ENCODE results near the gene KIF6.
"Not testable (repeated sequence)": the region's sequence is repeated elsewhere in the genome, so short reads cannot be mapped to it uniquely, and the experiment has no call there.

KIF6 gene

DNA sequence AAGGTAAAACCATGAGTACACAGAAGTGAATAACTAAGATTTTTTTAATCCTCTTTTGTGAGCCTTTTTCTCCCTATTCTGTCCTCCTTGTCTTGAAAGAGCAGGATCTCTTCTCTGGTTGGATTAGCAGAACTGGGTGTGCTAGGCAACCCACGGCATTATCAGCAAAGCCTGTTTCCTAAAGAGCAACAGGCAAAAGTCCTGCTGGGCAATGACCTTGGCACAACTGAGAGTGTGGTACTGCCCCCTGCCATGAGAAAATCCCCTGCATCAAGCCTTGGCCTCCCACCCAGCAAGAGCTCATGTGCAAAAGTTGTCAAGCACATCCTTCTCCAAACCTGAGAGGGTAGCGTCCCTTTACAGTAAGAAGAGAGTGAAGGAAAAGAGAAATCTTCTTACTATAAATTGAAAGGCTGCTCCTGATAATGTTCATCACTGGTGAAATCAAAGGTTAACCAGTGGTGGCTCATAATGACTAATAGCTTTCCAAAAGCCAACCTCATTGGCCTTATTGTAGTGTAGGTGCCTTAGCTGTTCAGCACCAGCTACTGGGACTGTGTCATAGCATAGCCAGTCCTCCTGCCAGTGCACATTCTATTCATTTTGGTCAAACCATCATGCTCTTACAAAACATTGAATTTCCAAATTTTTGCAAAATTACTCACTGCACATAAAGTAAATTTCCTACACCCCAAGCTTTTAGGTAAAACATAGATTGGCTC lies 17.1 kb downstream of the KIF6 start:
- no peak for DNase-seq

DNA sequence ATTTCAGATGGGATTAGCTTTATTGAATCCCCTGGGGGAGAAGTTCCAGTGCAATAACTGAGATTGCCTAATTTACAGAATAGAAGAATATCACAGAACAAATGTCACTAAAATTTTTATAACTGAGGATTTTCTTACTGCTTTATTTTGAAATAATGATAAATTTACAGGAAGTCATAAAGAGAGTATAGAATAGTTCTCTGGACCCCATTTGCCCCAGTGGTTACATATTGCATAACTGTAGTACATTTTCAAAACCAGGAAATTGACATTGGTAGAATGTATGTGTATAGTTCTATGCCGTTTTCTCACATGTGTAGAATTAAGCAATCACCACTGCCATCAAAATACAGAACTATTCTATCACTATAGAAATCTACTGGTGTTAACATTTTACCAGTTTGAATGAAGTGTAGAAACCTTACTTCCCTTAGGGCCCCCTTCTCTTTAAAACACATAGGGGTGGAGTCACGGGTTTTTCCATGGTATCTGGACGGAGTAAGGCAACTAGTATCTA lies 18.3 kb downstream of the KIF6 start:
- no peak for DNase-seq

DNA sequence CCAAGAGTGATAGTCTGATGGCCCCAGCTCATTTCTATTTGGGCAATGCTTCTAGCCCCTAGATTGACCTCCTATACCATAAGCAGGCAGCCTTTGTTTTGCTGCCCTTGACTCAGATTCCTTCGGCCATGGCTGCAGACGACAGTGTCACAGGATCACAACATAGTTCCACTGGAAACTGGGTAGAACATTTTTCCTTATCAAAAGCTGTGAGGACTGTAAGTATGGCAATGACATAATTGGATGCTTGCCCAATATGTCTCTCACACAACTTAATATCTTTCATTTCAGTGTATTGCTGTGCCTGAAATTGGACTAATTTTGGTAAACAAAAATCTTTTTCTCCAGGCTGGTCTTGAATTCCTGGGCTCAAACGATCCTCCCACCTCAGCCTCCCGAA lies 22.9 kb downstream of the KIF6 start:
- no peak for DNase-seq

DNA sequence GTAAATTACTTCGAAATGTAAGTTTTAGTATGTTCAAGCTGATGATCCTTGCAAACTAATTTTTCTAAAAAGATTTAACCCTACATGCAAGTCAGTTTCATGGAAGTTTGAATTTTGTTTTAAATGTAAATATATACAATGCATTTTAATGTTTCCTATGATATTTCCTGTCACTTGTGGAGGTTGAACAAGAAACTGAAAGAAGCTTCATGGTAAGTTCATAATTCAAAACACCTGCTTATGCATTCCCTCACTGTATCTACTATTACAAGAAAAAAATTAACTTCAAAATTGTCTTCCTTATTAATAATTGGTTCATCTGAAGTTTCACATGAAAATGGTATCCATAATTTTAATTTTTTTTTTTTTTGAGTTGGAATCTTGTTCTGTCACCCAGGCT lies 24.8 kb downstream of the KIF6 start:
- DNase-seq = no peak

DNA sequence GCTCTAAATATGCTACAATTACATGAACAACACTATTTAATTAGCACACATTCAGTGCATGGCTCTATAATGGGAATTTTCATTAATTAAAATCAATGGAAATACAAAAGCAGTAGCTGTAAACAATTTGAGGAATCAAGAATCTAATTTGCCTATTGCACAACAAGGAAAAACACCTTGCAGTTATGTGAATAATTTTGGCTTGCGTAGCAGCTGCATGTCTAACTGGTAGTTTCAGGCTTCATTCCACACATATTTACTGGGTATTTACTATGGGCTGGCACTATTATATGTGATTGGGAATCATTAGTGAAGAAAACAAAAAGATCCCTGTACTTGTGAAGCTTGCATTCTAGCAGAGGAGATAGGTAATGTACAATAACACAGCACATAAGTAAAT lies 26.4 kb downstream of the KIF6 start:
- DNase-seq = no peak

DNA sequence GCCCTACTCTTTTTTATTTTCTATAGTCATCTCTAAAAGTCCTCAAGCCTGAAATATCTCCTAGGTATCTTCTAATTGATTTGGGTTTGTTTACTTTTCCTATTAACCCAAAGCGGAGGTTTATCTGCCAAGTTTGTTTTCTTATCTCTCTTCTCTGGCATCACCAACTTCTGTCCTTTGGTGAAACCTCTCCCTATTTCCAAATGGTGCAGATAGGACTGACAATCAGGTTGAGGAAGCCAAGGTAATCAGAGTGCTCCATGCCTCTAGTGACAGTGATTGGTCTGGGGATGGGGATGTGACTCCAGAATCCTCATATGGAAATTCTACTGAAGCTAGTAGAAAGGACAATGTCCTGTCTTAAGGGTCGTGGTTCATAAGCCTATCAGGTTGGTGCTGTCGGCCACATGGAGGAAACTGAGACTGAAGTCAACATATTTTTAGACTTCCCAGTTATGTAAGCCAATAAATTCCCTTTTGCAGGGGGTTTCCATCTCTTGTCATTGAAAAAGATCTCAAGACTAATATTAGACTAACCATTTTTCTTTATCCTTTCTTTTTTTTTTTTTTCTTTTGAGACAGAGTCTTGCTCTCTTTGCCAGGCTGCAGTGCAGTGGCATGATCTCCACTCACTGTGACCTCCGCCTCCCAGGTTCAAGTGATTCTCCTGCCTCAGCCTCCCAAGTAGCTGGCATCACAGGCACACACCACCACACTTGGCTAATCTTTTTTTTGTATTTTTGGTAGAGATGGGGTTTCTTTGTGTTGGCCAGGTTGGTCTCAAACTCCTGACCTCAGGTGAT lies 28.0 kb downstream of the KIF6 start:
- DNase-seq = no peak

DNA sequence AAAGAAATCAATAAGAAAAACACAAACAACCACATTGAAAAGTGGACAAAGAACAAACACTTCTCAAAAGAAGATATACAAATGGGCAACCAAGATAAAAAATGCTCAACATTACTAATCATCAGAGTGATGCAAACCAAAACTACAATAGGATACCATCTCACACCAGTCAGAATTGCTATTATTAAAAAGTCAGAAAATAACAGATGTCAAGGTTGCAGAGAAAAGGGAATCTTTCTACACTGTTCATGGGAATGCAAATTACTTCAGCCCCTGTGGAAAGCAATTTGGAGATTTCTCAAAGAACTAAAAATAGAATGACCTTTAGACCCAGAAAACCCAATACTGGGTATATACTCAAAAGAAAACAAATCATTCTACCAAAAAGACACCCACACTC lies 29.8 kb downstream of the KIF6 start:
- no peak for DNase-seq

DNA sequence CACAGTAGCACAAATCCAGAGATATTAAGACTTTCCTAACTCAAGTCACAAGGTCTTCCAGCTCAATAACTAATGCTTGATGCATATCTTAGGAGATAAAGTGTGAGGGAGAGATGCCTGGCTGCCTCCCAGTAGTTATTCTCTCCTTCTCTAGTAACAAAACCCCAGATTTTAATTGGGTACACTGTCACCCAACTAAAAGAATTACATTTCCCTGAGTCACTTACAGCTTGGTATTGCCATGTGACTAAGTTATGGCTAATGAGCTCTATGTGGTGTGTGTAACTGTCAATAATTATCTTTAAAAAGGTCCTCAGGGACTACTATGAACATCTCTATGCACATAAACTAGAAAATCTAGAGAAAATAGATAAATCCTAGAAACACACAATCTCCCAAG lies 32.0 kb downstream of the KIF6 start:
- DNase-seq = no peak

DNA sequence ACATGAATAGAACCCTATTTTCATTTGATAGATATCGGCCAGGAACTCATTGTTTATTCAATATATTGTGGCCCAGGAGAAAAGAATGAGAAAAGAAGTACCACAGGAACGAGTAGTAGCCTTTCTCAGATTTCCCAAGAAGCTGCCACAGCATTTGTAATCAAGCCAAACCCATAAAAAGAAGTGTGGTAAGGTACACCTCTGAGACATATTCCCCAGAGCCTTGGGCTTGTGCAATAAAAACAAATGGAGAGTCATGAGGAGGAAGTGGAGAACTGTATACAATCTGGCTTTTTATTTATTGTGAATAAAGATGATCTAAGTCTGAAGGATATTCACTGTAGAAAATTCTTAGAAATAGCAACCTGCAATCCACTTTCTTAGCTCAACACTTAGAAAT lies 36.7 kb downstream of the KIF6 start:
- DNase-seq = no peak

DNA sequence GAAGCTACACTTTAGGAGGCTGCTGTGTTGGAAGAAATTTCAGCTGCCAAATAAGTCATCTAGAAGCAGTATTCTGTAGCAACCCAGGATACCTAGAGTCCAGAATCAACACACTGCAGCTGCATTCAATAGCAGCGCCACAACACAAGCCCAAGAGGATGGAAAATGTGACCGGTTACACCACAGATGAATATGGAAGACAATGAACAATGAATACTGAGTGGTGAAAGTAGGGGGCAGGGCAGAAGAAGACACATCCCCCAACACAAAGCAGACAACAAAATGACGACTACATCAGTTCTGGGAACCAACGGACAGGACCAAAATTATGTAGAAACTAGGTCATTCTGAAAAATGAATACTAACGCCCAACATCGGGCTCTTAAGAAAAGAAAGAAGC lies 38.2 kb downstream of the KIF6 start:
- no peak for DNase-seq

DNA sequence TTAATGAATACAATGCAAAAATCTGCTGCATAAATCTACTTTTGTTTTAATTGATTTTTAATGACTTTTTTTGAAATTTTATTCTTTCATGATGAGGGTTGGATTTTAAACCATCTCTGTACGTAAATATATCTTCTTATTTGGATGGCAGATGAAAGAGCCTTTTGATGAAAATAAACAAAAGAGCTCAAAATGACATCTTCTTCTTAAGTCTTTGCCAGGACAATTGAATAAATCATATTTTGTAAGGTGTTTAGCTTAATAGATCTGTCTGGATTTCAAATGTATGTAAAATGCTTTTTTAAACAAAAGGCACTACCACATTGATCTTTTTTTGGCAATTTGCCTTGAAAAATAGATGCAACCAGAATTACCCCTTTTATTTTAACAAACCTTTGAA lies 39.3 kb downstream of the KIF6 start:
- DNase-seq = no peak

DNA sequence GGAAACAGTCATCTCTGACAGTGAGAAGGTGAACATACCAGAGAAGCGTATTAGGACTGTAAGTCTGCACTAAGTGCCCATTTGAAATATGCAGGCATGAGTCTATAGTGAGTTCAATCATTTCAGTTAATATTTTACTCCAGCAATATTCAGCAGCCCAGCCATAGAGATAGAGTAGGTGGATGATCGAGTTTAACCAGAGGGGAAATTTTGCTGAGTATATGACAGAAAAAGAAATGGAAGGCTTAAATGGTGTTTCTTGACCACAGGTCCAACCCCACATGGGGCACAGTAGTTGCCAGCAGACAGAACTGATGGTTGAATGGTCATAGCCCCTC lies 39.8 kb downstream of the KIF6 start:
- no peak for DNase-seq

DNA sequence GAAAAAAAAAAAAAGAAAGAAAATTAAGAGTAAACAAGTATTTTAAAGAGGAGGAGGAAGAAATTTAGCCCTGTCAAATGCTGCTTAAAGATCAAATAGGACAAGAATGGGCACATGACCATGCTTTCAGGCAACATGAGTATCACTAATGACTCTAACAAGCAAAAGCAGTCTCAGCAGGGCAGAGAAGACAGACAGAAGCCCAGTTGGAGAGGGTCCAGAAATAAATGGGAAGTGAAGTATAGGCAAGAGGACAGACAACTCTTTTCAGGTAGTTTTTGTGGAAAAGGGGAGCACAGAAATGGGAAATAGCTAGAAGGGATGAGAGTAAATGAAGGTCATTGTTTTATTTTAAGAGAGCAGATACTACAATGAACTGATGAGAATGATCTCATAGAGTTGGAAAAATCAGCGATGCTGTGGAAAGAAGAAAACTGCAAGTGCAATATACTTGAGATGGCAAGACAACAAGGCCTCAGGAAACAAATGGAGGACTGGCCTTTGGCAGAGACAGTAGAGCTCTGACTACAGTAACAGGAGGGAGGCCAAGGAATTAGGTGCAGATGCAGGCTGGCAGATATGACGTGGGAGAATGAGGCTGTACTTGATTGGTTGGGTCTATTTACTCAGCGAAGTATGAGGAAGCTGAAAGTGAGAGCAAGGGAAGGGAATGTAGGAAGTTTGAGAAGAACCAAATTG lies 40.3 kb downstream of the KIF6 start:
- no peak for DNase-seq

DNA sequence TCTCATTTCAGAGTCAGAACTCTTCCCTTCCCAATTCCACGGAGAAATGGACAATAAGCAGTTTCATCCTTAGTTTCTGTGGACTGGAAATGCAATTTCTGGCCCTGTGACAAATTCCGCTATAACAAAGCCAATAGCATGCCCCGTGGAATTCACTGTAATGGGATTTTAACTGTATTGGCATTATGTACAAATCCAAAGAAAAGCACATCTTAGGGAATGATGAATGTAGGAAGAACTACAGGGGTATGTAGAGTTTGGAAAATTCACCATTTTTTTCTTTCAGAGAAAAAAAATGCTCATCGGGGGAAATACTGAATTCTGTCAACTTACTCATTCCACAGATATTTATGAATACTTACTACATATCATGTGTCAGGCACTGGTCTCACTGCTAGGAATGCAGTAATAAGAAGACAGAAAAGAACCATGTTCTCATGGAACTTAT lies 43.5 kb downstream of the KIF6 start:
- no peak for DNase-seq

DNA sequence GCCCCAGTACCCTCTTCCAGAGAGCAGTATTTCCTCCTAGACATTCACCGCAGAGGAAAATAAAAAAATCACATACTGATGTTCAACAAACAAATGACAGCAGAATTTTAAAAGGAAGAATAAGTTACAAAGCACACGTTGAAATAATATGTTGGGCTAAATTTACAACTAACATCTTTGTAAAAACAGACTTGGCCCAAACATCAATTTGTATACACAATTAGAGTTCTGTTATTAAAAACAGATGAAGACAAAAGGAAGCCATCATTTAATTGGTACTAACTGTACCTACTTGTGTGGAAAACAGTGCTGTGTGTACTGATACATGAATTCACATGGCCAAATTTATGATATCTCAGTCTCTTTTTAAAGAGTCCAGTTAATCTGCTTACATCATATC lies 46.3 kb downstream of the KIF6 start:
- no peak for DNase-seq

DNA sequence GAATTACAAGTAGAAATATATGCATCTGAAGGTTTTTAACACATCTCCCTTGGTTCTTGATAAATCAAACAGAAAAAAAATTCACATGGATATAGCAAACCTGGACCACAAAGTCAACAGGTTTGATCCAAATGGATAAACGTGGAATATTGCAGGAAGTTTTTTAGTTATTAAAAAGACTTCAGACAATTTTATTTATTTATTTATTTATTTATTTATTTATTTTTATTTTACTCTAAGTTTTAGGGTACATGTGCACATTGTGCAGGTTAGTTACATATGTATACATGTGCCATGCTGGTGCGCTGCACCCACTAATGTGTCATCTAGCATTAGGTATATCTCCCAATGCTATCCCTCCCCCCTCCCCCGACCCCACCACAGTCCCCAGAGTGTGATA lies 47.9 kb downstream of the KIF6 start:
- not testable (repeated sequence) for DNase-seq

DNA sequence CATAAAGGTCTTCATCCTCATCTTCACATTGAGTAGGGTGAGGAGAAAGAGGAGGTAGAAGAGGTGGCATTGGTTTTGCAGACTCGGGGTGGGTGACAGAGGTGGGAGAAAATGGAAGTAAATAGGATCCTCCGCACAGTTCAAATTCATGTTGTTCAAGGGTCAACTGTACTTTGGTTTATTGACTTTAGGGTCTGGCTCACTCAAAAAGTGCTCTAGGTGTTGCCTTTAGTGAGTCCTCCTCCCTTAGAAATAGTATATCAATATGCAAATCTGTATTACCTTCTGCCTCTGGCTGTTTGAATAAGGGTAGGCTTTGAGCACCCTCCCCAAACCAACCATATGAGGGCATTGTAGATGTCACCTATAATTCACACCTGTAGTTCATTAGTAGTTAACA lies 54.7 kb downstream of the KIF6 start:
- DNase-seq = no peak

DNA sequence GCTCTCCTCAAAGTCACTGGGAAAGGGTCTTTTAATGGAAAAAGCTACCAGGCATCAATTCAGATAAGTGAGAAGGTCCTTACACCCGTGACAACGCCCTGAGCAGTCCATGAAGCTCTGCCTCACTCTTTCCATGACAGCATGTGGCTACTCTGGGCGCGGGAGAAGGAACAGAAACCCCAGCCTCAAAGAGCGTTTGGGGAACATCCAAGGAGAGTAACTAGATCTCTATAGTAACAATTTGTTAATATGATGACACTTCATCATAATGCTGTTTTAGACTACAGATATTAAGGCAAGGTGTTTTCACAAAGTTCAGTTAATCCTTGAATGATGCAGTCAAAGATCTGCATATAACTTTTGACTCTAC lies 55.2 kb downstream of the KIF6 start:
- no peak for DNase-seq

DNA sequence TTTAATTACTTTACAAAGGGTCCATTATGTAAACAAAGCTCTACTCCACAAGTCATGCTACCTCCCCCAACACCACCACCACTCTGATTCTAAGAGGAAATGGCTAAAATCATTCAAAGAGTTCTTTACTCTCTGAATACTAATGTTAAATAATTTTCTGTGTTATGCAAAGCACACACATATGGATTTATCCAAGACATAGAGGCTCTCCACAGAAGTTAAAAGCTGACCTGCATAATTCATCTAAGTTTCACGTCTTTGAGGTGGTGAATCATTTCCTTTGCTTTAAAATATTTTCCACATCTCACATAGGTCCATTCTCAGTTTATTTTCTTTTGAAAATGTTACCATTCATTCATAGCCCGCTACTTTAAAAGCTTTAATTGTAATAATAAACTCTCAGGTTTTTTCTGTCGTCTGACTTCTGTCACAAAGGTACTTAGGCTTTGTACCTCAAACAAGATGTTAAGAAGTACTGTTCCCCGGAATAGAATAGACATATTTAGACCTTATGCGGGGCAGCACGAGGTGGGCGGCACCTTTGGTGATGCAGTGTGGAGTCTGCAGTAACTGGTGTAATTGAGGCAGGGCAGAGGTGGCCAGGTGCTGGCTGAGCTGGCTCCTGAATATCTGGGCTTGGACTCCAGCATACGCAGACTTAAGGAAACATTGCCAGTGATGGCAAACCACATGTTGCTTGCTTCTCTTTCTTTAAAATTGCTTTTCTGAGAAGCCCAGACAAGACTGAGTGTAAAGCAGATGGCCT lies 55.8 kb downstream of the KIF6 start:
- DNase-seq = no peak

DNA sequence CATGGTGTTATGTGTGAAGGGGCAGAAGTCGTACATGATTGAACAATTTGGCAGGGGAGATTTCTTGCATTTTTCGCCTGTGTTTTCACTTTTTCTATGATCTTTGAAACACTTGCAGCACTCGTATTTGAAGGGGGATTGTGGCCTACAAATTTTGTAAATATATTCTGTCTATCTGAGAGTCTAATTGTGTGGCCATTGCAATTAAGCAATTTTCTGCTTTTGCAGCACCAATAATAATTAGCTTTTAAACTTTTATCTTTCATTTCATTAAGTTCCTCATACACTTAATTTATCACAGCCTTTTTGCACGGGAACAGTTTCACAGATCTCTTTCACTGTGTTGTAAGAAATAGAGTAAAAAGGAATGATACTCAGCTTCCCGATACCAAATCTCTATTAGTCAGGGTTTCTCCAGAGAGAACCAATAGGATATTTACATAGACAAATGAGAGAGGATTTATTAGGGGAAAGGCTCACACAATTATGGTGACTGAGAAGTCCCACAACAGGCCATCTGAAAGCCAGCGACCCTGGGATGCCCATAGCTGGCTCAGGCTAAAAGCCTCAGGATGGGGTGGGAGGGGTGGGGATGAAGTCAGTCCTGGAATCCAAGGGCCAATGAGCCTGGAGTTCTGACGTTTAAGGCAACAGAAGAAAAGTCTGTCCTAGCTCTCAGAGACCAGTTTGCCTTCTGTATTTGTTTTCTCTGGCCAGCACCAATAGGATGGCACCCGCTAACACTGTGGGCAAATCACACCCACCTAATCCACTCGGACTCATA lies 58.3 kb downstream of the KIF6 start:
- no peak for DNase-seq

DNA sequence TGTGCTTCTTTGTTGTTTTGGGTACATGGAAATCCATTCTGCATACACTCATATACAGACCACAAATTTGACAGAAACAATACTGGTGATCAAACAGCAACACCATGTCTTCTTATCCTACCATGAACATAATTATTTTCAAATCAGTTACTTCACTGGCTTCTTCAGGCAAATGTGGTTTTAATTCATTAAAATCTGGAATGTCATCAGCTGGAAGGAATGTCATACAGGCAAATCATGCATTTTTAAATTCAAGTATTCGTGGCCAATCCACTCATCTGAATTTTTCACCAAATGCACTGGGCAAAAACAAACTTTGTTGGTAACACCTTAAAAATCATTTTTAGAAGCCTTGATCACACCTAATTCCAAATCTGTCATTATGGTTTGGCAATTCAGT lies 59.3 kb downstream of the KIF6 start:
- no peak for DNase-seq

DNA sequence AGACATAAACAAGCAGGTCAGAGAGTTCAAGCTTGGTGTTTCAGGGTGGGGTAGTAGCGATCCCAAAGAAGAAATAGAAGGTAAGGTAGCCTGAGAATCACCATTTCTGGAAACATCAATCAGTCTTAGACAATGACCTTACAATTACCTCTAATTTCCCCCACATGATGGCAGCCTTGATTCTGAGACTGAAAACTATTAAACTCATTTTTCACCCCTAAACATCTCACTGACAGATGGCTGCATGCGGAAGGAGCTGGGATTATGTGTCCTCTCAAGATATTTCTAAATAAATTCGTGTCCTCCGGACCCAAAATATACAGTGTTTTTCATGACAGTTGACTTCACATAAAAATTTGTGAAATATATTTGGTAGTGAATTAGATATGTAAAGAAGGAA lies 61.0 kb downstream of the KIF6 start:
- no peak for DNase-seq

Measured in activated naive CD4-positive, alpha-beta T cell (primary cell).